Thyroid gland (tissue), 4 donors: ENCODE measurements around the gene CLTA.

Experiments used
- POLR2A ChIP-seq, 2 donors: fragments of 450-650 bp; IDR thresholded peaks; one replicate each; pipeline ENCODE4 v1.6.1; 2017; ENCODE audit warnings: antibody characterized with exemption in 2 of 2, mild to moderate bottlenecking in 2 of 2, moderate library complexity in 1 of 2
- TF ChIP-seq, protein P1 (sequence below), 6 experiments: fragments of 200-600 bp in 3 of 6; fragments of 450-650 bp in 3 of 6; sonication (generic) in 3 of 6; IDR thresholded peaks; one replicate each; pipeline ENCODE4 v1.5.1; 2016 to 2019; ENCODE audit warnings: antibody characterized with exemption in 6 of 6, mild to moderate bottlenecking in 2 of 6, inconsistent platforms in 1 of 6, moderate library complexity in 1 of 6

DNA sequence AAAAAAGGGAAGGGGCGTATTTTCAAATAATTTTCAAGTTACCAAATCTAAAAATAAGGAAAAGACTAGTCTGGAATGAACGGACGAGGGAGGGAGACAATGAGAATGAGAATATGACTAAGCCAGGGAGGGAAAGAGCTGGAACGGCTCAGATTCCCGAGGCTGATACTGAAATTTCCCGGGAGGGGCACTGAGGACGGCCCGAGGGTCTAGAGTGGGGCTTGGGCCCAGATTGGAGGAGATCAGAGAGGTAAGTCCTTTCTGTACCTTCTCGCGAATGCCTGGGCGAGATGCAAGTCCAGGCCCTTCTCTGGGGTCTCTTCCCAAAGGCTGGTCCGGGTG is 24.9 kb upstream of the CLTA start:
- TF ChIP-seq, protein P1, sequence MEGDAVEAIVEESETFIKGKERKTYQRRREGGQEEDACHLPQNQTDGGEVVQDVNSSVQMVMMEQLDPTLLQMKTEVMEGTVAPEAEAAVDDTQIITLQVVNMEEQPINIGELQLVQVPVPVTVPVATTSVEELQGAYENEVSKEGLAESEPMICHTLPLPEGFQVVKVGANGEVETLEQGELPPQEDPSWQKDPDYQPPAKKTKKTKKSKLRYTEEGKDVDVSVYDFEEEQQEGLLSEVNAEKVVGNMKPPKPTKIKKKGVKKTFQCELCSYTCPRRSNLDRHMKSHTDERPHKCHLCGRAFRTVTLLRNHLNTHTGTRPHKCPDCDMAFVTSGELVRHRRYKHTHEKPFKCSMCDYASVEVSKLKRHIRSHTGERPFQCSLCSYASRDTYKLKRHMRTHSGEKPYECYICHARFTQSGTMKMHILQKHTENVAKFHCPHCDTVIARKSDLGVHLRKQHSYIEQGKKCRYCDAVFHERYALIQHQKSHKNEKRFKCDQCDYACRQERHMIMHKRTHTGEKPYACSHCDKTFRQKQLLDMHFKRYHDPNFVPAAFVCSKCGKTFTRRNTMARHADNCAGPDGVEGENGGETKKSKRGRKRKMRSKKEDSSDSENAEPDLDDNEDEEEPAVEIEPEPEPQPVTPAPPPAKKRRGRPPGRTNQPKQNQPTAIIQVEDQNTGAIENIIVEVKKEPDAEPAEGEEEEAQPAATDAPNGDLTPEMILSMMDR (IDR thresholded peaks at IDR 0.05): no peak
- TF ChIP-seq POLR2A (IDR thresholded peaks at IDR 0.05): no peak
